PC-3 (cell line): ENCODE data around the gene GPC2. TPM values are rescaled to one million over a fixed set of nuclear protein-coding genes. Genes with fewer than 3 reads are reported as not detected.

Experiments used
- ATAC-seq: fragments of 200-7000 bp; cut with Tn5 transposase; 2 replicates; pipeline ENCODE4 v1.9.1; 2020; ENCODE audit warnings: mild to moderate bottlenecking, moderate library complexity
- BruUV-seq: library from RNA; stranded (reverse); fragments of 400-500 nt; replicated peaks from 2 replicates; lab custom pipeline; 2021; lab: Mats Ljungman, UMichigan
- CTCF ChIA-PET: fragments of 300-600 bp; sonication (Branson Sonifier 250); formaldehyde crosslinking; loops from one replicate; lab custom pipeline; 2022; ENCODE audit warnings: antibody characterized with exemption; lab: Charles Lee
- POLR2A ChIA-PET: fragments of 300-600 bp; sonication (Branson Sonifier 250); formaldehyde crosslinking; loops from one replicate; lab custom pipeline; 2022; ENCODE audit warnings: antibody characterized with exemption; ENCODE audit not compliant: unreplicated experiment; lab: Charles Lee
- DNase-seq: peaks from one replicate; pipeline ENCODE4 v3.0.0-alpha.2; 2015
- H2AFZ ChIP-seq: fragments of 300-600 bp; sonication (generic); 2 replicates; pipeline ENCODE4 v1.6.0; 2016; ENCODE audit warnings: antibody characterized with exemption, low read length
- H3F3A ChIP-seq: fragments of 300-600 bp; sonication (generic); one replicate; pipeline ENCODE4 v1.6.0; 2017; ENCODE audit warnings: antibody characterized with exemption, low read length, control low read depth, mild to moderate bottlenecking; ENCODE audit not compliant: unreplicated experiment
- H3K27ac ChIP-seq: fragments of 300-600 bp; sonication (generic); 2 replicates; pipeline ENCODE4 v1.5.1; 2016; ENCODE audit warnings: mild to moderate bottlenecking, low read length
- H3K27me3 ChIP-seq: fragments of 300-600 bp; sonication (generic); 2 replicates; pipeline ENCODE4 v1.6.1; 2016; ENCODE audit warnings: low read length, mixed read lengths
- H3K36me3 ChIP-seq: fragments of 300-600 bp; sonication (generic); 2 replicates; pipeline ENCODE4 v1.6.1; 2016; ENCODE audit warnings: low read depth, mixed run types, low read length, mixed read lengths
- H3K4me1 ChIP-seq: fragments of 300-600 bp; sonication (generic); 2 replicates; pipeline ENCODE4 v1.5.1; 2016; ENCODE audit warnings: low read length; ENCODE audit not compliant: insufficient read depth
- H3K4me2 ChIP-seq: fragments of 300-600 bp; sonication (generic); 2 replicates; pipeline ENCODE4 v1.6.0; 2016; ENCODE audit warnings: low read length
- H3K4me3 ChIP-seq: fragments of 300-600 bp; sonication (generic); 2 replicates; pipeline ENCODE4 v1.5.1; 2016; ENCODE audit warnings: mild to moderate bottlenecking, low read length, mixed read lengths
- H3K79me2 ChIP-seq: fragments of 300-600 bp; sonication (generic); 2 replicates; pipeline ENCODE4 v1.6.1; 2017; ENCODE audit warnings: low read length, mixed read lengths
- H3K9ac ChIP-seq: fragments of 300-600 bp; sonication (generic); 2 replicates; pipeline ENCODE4 v1.6.0; 2016; ENCODE audit warnings: mild to moderate bottlenecking, low read length
- H3K9me2 ChIP-seq: fragments of 300-600 bp; sonication (generic); replicated peaks from 2 replicates; pipeline ENCODE4 v1.6.1; 2016; ENCODE audit warnings: mixed run types, low read length, mixed read lengths
- H3K9me3 ChIP-seq: fragments of 300-600 bp; sonication (generic); 2 replicates; pipeline ENCODE4 v1.6.1; 2016; ENCODE audit warnings: low read length, mixed read lengths
- H4K20me1 ChIP-seq: fragments of 300-600 bp; sonication (generic); 2 replicates; pipeline ENCODE4 v1.6.1; 2016; ENCODE audit warnings: low read length, mixed read lengths
- CTCF ChIP-seq: fragments of 300-600 bp; sonication (generic); conservative IDR thresholded peaks from 2 replicates; pipeline ENCODE4 v1.5.1; 2017; ENCODE audit warnings: antibody characterized with exemption, low read depth, mild to moderate bottlenecking, low read length
- EZH2 ChIP-seq: fragments of 300-600 bp; sonication (generic); IDR thresholded peaks from one replicate; pipeline ENCODE4 v1.6.1; 2017; ENCODE audit warnings: antibody characterized with exemption, mild to moderate bottlenecking, low read length; ENCODE audit not compliant: unreplicated experiment
- EZH2phosphoT487 ChIP-seq: fragments of 300-600 bp; sonication (generic); IDR thresholded peaks from 2 replicates; pipeline ENCODE4 v1.6.1; 2018; ENCODE audit warnings: mild to moderate bottlenecking, antibody characterized with exemption, low read length, borderline replicate concordance
- intact Hi-C: fragments of 100-400 bp; cut with micrococcal nuclease; formaldehyde crosslinking; loops from 2 replicates; pipeline ENCODE4 v1.9.0; 2023
- total RNA-seq: library from RNA; depleted of rRNA; stranded (reverse); fragments of >200 nt; gene quantifications from 2 replicates; pipeline ENCODE4 v1.2.3, GENCODE V29; 2014

Gene GPC2
- total RNA-seq, 1 experiment from 2014 or later, result 1.6 TPM

GRCh38 chr7:100153708-100154535, 23.3 kb downstream of the GPC2 start:
- Histone ChIP-seq H4K20me1 (peaks cover 6% of the 10 kb centered on the region; the same call in 1 of the 2 replicates), H2AFZ (no peak overlapping the region), H3K9ac (no peak overlapping the region), H3K9me3 (no peaks in the 10 kb centered on the region), H3K4me3 (no peak overlapping the region), H3K27ac (no peak overlapping the region), H3K4me1 (peaks cover 21% of the 10 kb centered on the region), H3K36me3 (peaks cover 10% of the 10 kb centered on the region; the same call in 1 of the 2 replicates), H3F3A (no peaks in the 10 kb centered on the region), H3K79me2 (peaks cover 49% of the 10 kb centered on the region), H3K4me2 (no peak overlapping the region), H3K9me2 (no peaks in the 10 kb centered on the region), H3K27me3 (no peaks in the 10 kb centered on the region)
- no TSS peak for BruUV-seq
- ATAC-seq (no peak), DNase-seq (no peak)
- CTCF ChIA-PET, result no interaction called here
- TF ChIP-seq CTCF, result no peak
- TF ChIP-seq EZH2phosphoT487, result no peak
- TF ChIP-seq EZH2, result no peak
- POLR2A ChIA-PET, result no interaction called here
- intact Hi-C loops, result no loop called here

- TF ChIP-seq EZH2phosphoT487 (no peak), CTCF (no peak), EZH2 (no peak)
- no peak overlapping the region for H2AFZ ChIP-seq
- peaks cover 6% of the 10 kb centered on the region; the same call in 1 of the 2 replicates for H4K20me1 ChIP-seq
- CTCF ChIA-PET, result no interaction called here
- H3K27ac ChIP-seq, result no peak overlapping the region
- H3K27me3 ChIP-seq, result no peaks in the 10 kb centered on the region
- peaks cover 10% of the 10 kb centered on the region; the same call in 1 of the 2 replicates for H3K36me3 ChIP-seq
- H3F3A ChIP-seq, result no peaks in the 10 kb centered on the region
- POLR2A ChIA-PET, result no interaction called here
- ATAC-seq, result no peak
- intact Hi-C loops, result no loop called here
- no peaks in the 10 kb centered on the region for H3K9me2 ChIP-seq
- DNase-seq, result no peak
- H3K4me2 ChIP-seq, result no peak overlapping the region
- H3K9ac ChIP-seq, result no peak overlapping the region
- BruUV-seq, result no TSS peak
- H3K4me3 ChIP-seq, result no peak overlapping the region
- H3K79me2 ChIP-seq, result peaks cover 42% of the 10 kb centered on the region
- no peaks in the 10 kb centered on the region for H3K9me3 ChIP-seq
- H3K4me1 ChIP-seq, result peaks cover 23% of the 10 kb centered on the region
Measured at GRCh38 chr7:100152937-100153666, 24.1 kb downstream of the GPC2 start.
